Psoas muscle (tissue), 8 donors: ENCODE results near the gene GNL1. TPM values are rescaled to one million over a fixed set of nuclear protein-coding genes. Genes with fewer than 3 reads are reported as not detected.

Experiments
- ATAC-seq, 4 donors: fragments of 200-7000 bp; cut with Tn5 transposase; one replicate each; pipeline ENCODE4 v1.9.1; 2020; ENCODE audit warnings: moderate library complexity in 3 of 4, mild to moderate bottlenecking in 2 of 4
- DNase-seq, 2 donors: peaks; one replicate each; pipeline ENCODE4 v3.0.0-alpha.2; 2020
- H3K27ac ChIP-seq: fragments of 200-600 bp; one replicate; pipeline ENCODE4 v1.8.0; 2022
- H3K27me3 ChIP-seq, 3 donors: fragments of 200-600 bp in 1 of 3; one replicate each; pipeline versions ENCODE4 v1.6.1 to v1.8.0; 2013 to 2022; ENCODE audit warnings: low read length in 2 of 3, mild to moderate bottlenecking in 2 of 3, moderate library complexity in 1 of 3; ENCODE audit not compliant: insufficient read depth in 3 of 3
- H3K36me3 ChIP-seq, 2 donors: fragments of 200-600 bp in 1 of 2; one replicate each; pipeline versions ENCODE4 v1.6.1 to v1.8.0; 2013 to 2022; ENCODE audit warnings: low read depth in 1 of 2, mild to moderate bottlenecking in 1 of 2, moderate library complexity in 1 of 2; ENCODE audit not compliant: insufficient read depth in 1 of 2
- H3K4me1 ChIP-seq: fragments of 200-600 bp; one replicate; pipeline ENCODE4 v1.8.0; 2022
- H3K4me3 ChIP-seq: fragments of 200-600 bp; one replicate; pipeline ENCODE4 v1.8.0; 2022; ENCODE audit warnings: mild to moderate bottlenecking
- H3K9me3 ChIP-seq: fragments of 200-600 bp; one replicate; pipeline ENCODE4 v1.8.0; 2022
- CTCF ChIP-seq: fragments of 200-600 bp; IDR thresholded peaks from one replicate; pipeline ENCODE4 v1.8.0; 2022; ENCODE audit warnings: antibody characterized with exemption
- WGBS, 3 donors: extraction: QIAGEN DNeasy Blood & Tissue Kit; methylation state at CpG; one replicate each; pipeline versions ENCODE4 v1.1.6 to v1.1.7; 2013; 5-methylcytosine and 5-hydroxymethylcytosine counted together
- intact Hi-C, 2 donors: fragments of 100-400 bp; cut with DNase I; formaldehyde crosslinking; loops; one replicate each; pipeline versions ENCODE4 v1.11.0 to v1.14.2; 2022
- polyA plus RNA-seq, 3 donors: library from polyadenylated mRNA; stranded (reverse); fragments of 200-250 nt; gene quantifications; one replicate each; pipeline ENCODE4 v1.2.3, GENCODE V29; 2013
- total RNA-seq, 4 donors: library from RNA; stranded (reverse); fragmentation: NEBNext Ultra II Directional in 2 of 4; extraction: Animal tissue kit (Norgen Biotek cat#: 25700) in 2 of 4; gene quantifications; one replicate each; pipeline versions ENCODE4 v1.2.1 to v1.2.4, GENCODE V29; 2021 to 2023
- donor health status: healthy with polysubstance abuse.
- donor health status: DM: no; HTN: no; CAD: no; lungs with moderate emphysema.
- donor health status: Bipolar disorder and iron deficiency.
- donor health status: healthy.
- donor health status: DM: yes; HTN: yes; CAD: no.
- donor health status: DM: no; HTN: no; CAD: no.
- donor health status: DM: no; HTN: no; CAD: no.
- donor health status: DM: yes; HTN: yes; CAD: no.

The GNL1 gene
- total and polyA plus RNA-seq, 7 donors: 14.2 to 32.3 (median 26.1) TPM

GRCh38 chr6:30515944-30516753, 40.1 kb downstream of the GNL1 start:
- H3K36me3 ChIP-seq: no peaks in the 10 kb centered on the region
- no peaks in the 10 kb centered on the region for H3K9me3 ChIP-seq
- TF ChIP-seq CTCF: no peak
- H3K4me1 ChIP-seq: no peaks in the 10 kb centered on the region
- peak overlapping the region; percentile 55 for H3K4me3 ChIP-seq
- peak overlapping the region; percentile 74 for H3K27ac ChIP-seq
- 2 to 4% (median 3%) methylated on average over 33 of the region's 33 CpGs for WGBS, 3 donors
- H3K27me3 ChIP-seq: peaks cover 0 to 14% (median 8%) of the 10 kb centered on the region in 3 donors
- ATAC-seq (peak; percentile 82 to 94 (median 90)), DNase-seq (peak; percentile 87 to 92)
- intact Hi-C loops: no loop called here

- H3K27ac ChIP-seq: peak overlapping the region; percentile 74
- no peak for DNase-seq
- peaks cover 0 to 14% (median 5%) of the 10 kb centered on the region in 3 donors for H3K27me3 ChIP-seq
- 36 to 42% (median 38%) methylated on average over 4 of the region's 4 CpGs for WGBS, 3 donors
- H3K9me3 ChIP-seq: no peaks in the 10 kb centered on the region
- no peak for ATAC-seq
- no peak overlapping the region for H3K4me3 ChIP-seq
- intact Hi-C loops: no loop called here
- H3K36me3 ChIP-seq: no peaks in the 10 kb centered on the region
- TF ChIP-seq CTCF: no peak
- H3K4me1 ChIP-seq: no peaks in the 10 kb centered on the region
These were observed 41.2 kb downstream of the GNL1 start for GRCh38 chr6:30515106-30515505.

- DNase-seq: no peak
- Histone ChIP-seq H3K9me3 (no peaks in the 10 kb centered on the region), H3K27ac (no peak overlapping the region), H3K4me1 (no peaks in the 10 kb centered on the region), H3K4me3 (no peak overlapping the region), H3K27me3 (peaks cover 0 to 14% (median 3%) of the 10 kb centered on the region in 3 donors), H3K36me3 (no peaks in the 10 kb centered on the region)
- 88 to 95% (median 94%) methylated on average over 2 of the region's 2 CpGs for WGBS, 3 donors
- no peak for ATAC-seq
- TF ChIP-seq CTCF: no peak
- intact Hi-C loops: no loop called here
These were observed 42.8 kb downstream of the GNL1 start for GRCh38 chr6:30513451-30513850.

- 54 to 72% (median 67%) methylated on average over 5 of the region's 5 CpGs for WGBS, 3 donors
- DNase-seq (no peak), ATAC-seq (no peak)
- H3K36me3 ChIP-seq: no peaks in the 10 kb centered on the region
- intact Hi-C loops: no loop called here
- H3K4me1 ChIP-seq: no peaks in the 10 kb centered on the region
- peaks cover 0 to 7% (median 0%) of the 10 kb centered on the region in 3 donors for H3K27me3 ChIP-seq
- H3K4me3 ChIP-seq: no peak overlapping the region
- H3K27ac ChIP-seq: no peak overlapping the region
- H3K9me3 ChIP-seq: no peaks in the 10 kb centered on the region
- TF ChIP-seq CTCF: no peak
These were observed 45.1 kb downstream of the GNL1 start for GRCh38 chr6:30511169-30511546.
